GM21529 (cell line): ENCODE measurements around the gene RANBP6.

Experiments used
- ATAC-seq: cut with Tn5 transposase; IDR thresholded peaks from one replicate; pipeline ENCODE4 v1.9.1; 2021; ENCODE audit not compliant: unreplicated experiment

RANBP6 gene

GRCh38 chr9:6007770-6008168 is 7.7 kb downstream of the RANBP6 start:
- ATAC-seq: peak; percentile 42

- ATAC-seq: peak; percentile 70
These were observed 8.2 kb downstream of the RANBP6 start for GRCh38 chr9:6007058-6007769.

- ATAC-seq: no peak
These were observed 8.7 kb downstream of the RANBP6 start for GRCh38 chr9:6006749-6007057.

GRCh38 chr9:6000955-6001354 is 14.5 kb downstream of the RANBP6 start:
- no peak for ATAC-seq

- no peak for ATAC-seq
These were observed 15.9 kb downstream of the RANBP6 start for GRCh38 chr9:5999443-6000101.

- no peak for ATAC-seq
These were observed 20.9 kb downstream of the RANBP6 start for GRCh38 chr9:5994493-5994892.

GRCh38 chr9:5988265-5988664 is 27.2 kb downstream of the RANBP6 start:
- no peak for ATAC-seq

- ATAC-seq: no peak
These were observed 32.4 kb downstream of the RANBP6 start for GRCh38 chr9:5983042-5983441.

- no peak for ATAC-seq
These were observed 33.1 kb downstream of the RANBP6 start for GRCh38 chr9:5982317-5982716.

GRCh38 chr9:5978523-5978922 is 36.9 kb downstream of the RANBP6 start:
- no peak for ATAC-seq

GRCh38 chr9:5976674-5977397 is 38.6 kb downstream of the RANBP6 start:
- peak; percentile 65 for ATAC-seq

GRCh38 chr9:5971740-5972139 is 43.7 kb downstream of the RANBP6 start:
- ATAC-seq: no peak
